HepG2 (cell line): ENCODE results near the gene TRIM28. TPM values are rescaled to one million over a fixed set of nuclear protein-coding genes. Genes with fewer than 3 reads are reported as not detected.

ENCODE experiments used
- ATF2 ChIP-seq: sonication (generic); formaldehyde crosslinking; IDR thresholded peaks from 2 replicates; pipeline ENCODE4 v1.4.0; 2020; ENCODE audit warnings: missing genetic modification reagents
- CENPBD1 ChIP-seq: sonication (generic); formaldehyde crosslinking; IDR thresholded peaks from 2 replicates; pipeline ENCODE4 v1.8.0; 2022; ENCODE audit warnings: missing genetic modification reagents, low read depth, mild to moderate bottlenecking, borderline replicate concordance
- CENPT ChIP-seq: sonication (generic); formaldehyde crosslinking; IDR thresholded peaks from 2 replicates; pipeline ENCODE4 v1.8.0; 2022; ENCODE audit warnings: low read depth, mild to moderate bottlenecking, moderate library complexity, missing genetic modification reagents
- CTCF ChIP-seq: sonication (generic); formaldehyde crosslinking; IDR thresholded peaks from 2 replicates; pipeline ENCODE4 v1.5.0; 2020; ENCODE audit warnings: mild to moderate bottlenecking, missing genetic modification reagents, moderate library complexity
- JUN ChIP-seq: sonication (generic); formaldehyde crosslinking; IDR thresholded peaks from 2 replicates; pipeline ENCODE4 v1.4.0; 2020; ENCODE audit warnings: mild to moderate bottlenecking, missing genetic modification reagents
- NFE2 ChIP-seq: sonication (generic); formaldehyde crosslinking; IDR thresholded peaks from 2 replicates; pipeline ENCODE4 v1.4.0; 2020; ENCODE audit warnings: missing genetic modification reagents
- PHF5A ChIP-seq: IDR thresholded peaks from one replicate; pipeline ENCODE4 v1.6.1; 2018; ENCODE audit warnings: low read depth, missing genetic modification reagents; ENCODE audit not compliant: unreplicated experiment
- PRDM15 ChIP-seq: sonication (generic); formaldehyde crosslinking; IDR thresholded peaks from 2 replicates; pipeline ENCODE4 v1.4.0; 2020; ENCODE audit warnings: missing genetic modification reagents
- RCOR2 ChIP-seq: IDR thresholded peaks from 2 replicates; pipeline ENCODE4 v1.6.1; 2016; ENCODE audit warnings: missing biosample characterization, missing genetic modification reagents
- REL ChIP-seq: sonication (generic); formaldehyde crosslinking; conservative IDR thresholded peaks from 2 replicates; pipeline ENCODE4 v1.8.0; 2022; ENCODE audit warnings: mild to moderate bottlenecking, missing genetic modification reagents, moderate library complexity
- SYNCRIP ChIP-seq: fragments of 200-400 bp; formaldehyde crosslinking; IDR thresholded peaks from 2 replicates; pipeline ENCODE4 v1.6.1; 2018; ENCODE audit warnings: mild to moderate bottlenecking, low read depth, low read length; ENCODE audit not compliant: insufficient read depth
- TOE1 ChIP-seq: sonication (generic); formaldehyde crosslinking; IDR thresholded peaks from 2 replicates; pipeline ENCODE4 v1.4.0; 2020; ENCODE audit warnings: mild to moderate bottlenecking, missing genetic modification reagents
- ZBTB20 ChIP-seq: sonication (generic); formaldehyde crosslinking; IDR thresholded peaks from 2 replicates; pipeline ENCODE4 v1.8.1; 2023; ENCODE audit warnings: missing genetic modification reagents, low read depth, mild to moderate bottlenecking, borderline replicate concordance
- ZEB1 ChIP-seq: IDR thresholded peaks from 2 replicates; pipeline ENCODE4 v1.6.1; 2012; ENCODE audit warnings: mild to moderate bottlenecking, low read depth, inconsistent platforms; ENCODE audit not compliant: insufficient replicate concordance
- ZFP90 ChIP-seq: sonication (generic); formaldehyde crosslinking; IDR thresholded peaks from 2 replicates; pipeline ENCODE4 v1.8.0; 2022; ENCODE audit warnings: missing genetic modification reagents, mild to moderate bottlenecking, inconsistent platforms, borderline replicate concordance
- ZNF503 ChIP-seq: sonication (generic); formaldehyde crosslinking; IDR thresholded peaks from 2 replicates; pipeline ENCODE4 v1.4.0; 2020; ENCODE audit warnings: missing genetic modification reagents
- ZNF567 ChIP-seq: sonication (generic); formaldehyde crosslinking; IDR thresholded peaks from 2 replicates; pipeline ENCODE4 v1.8.1; 2023; ENCODE audit warnings: mild to moderate bottlenecking, missing genetic modification reagents, borderline replicate concordance
- polyA plus RNA-seq, 8 experiments: library from polyadenylated mRNA; depleted of rRNA in 3 of 8; stranded (reverse) in 7 of 8; unstranded in 1 of 8; fragments of >200 nt; fragmentation: Illumina TruSeq in 4 of 8; extraction: Trizol in 4 of 8; gene quantifications; 2 replicates each; pipeline versions ENCODE4 v1.2.1 to v1.2.3, GENCODE V29; 2011 to 2016; ENCODE audit warnings: low read depth in 4 of 8, missing spikeins in 1 of 8, mixed read lengths in 1 of 8; ENCODE audit not compliant: insufficient read depth in 1 of 8
- total RNA-seq, 5 experiments: library from RNA; depleted of rRNA; stranded (reverse); fragments of >200 nt; fragmentation: Illumina TruSeq; extraction: Trizol; gene quantifications; 2 replicates each; pipeline ENCODE4 v1.2.3, GENCODE V29; 2016; ENCODE audit warnings: low read depth in 1 of 5

The TRIM28 gene
- total and polyA plus RNA-seq, 2 of the 13 experiments (the other 11 are each of a cell fraction or from before 2014, with no cell fraction given), result 361 to 439 TPM

GRCh38 chr19:58519355-58520256, 24.3 kb upstream of the TRIM28 start, which contains the start of gene ZBTB45 (continued):
- TF ChIP-seq ZNF503 (CRISPR knock-in tag) (no peak; the same call in 1 of the 2 replicates), CENPT (peak; percentile 86), ZFP90 (CRISPR knock-in tag) (peak; percentile 95), CTCF (CRISPR knock-in tag) (peak; percentile 96), PRDM15 (CRISPR knock-in tag) (peak; percentile 60), JUN (peak; percentile 69; the same call in 1 of the 2 replicates), REL (CRISPR knock-in tag) (peak; percentile 93; the same call in 1 of the 2 replicates), SYNCRIP (no peak), ZEB1 (no peak), ATF2 (CRISPR knock-in tag) (peak; percentile 94), ZBTB20 (CRISPR knock-in tag) (peak; percentile 91), PHF5A (peak; percentile 77), RCOR2 (CRISPR knock-in tag) (peak; percentile 49; the same call in 1 of the 2 replicates), NFE2 (0 out of 2 replicates have a peak, but pooled peaks have one; percentile 13), TOE1 (CRISPR knock-in tag) (peak; percentile 72; the same call in 1 of the 2 replicates), CENPBD1 (CRISPR knock-in tag) (no peak; the same call in 1 of the 2 replicates), ZNF567 (CRISPR knock-in tag) (no peak; the same call in 1 of the 2 replicates)
